Activated CD4-positive, alpha-beta T cell treated with anti-CD3 and anti-CD28 coated beads, Interleukin-2, amount 50 U/mL, for 4 hours (primary cell): ENCODE results near the gene KIFC3.
"Not testable (repeated sequence)": the region's sequence is repeated elsewhere in the genome, so short reads cannot be mapped to it uniquely, and the experiment has no call there.

ENCODE experiments used
- DNase-seq, 2 experiments: peaks; one replicate each; pipeline ENCODE4 v3.0.0-alpha.2; 2020

The KIFC3 gene

GRCh38 chr16:57801809-57802340 lies 416 bp downstream of the KIFC3 start:
- DNase-seq, result no peak

- no peak for DNase-seq
Observed at GRCh38 chr16:57801098-57801808, 1.0 kb downstream of the KIFC3 start.

- no peak for DNase-seq
Observed at GRCh38 chr16:57800200-57801097, 1.8 kb downstream of the KIFC3 start.

- no peak for DNase-seq
Observed at GRCh38 chr16:57799600-57800199, 2.6 kb downstream of the KIFC3 start.

- no peak for DNase-seq
Observed at GRCh38 chr16:57798953-57799599, 3.2 kb downstream of the KIFC3 start.

GRCh38 chr16:57798267-57798810 lies 4.0 kb downstream of the KIFC3 start:
- no peak for DNase-seq

GRCh38 chr16:57797526-57798266 lies 4.6 kb downstream of the KIFC3 start:
- no peak for DNase-seq

GRCh38 chr16:57797216-57797525 lies 5.1 kb downstream of the KIFC3 start:
- DNase-seq, result no peak

GRCh38 chr16:57796014-57796413 lies 6.3 kb downstream of the KIFC3 start:
- DNase-seq, result not testable (repeated sequence)

GRCh38 chr16:57795431-57795878 lies 6.8 kb downstream of the KIFC3 start:
- DNase-seq, result peak in 1 of 2 experiments; percentile 28

GRCh38 chr16:57794849-57795430 lies 7.4 kb downstream of the KIFC3 start:
- no peak for DNase-seq

GRCh38 chr16:57791893-57792461 lies 10.3 kb downstream of the KIFC3 start:
- no peak for DNase-seq

- DNase-seq, result no peak
Observed at GRCh38 chr16:57791195-57791892, 10.9 kb downstream of the KIFC3 start.

GRCh38 chr16:57788951-57789350 lies 13.3 kb downstream of the KIFC3 start:
- DNase-seq, result no peak

GRCh38 chr16:57788252-57788841 lies 13.9 kb downstream of the KIFC3 start:
- DNase-seq, result no peak

GRCh38 chr16:57787519-57787905 lies 14.8 kb downstream of the KIFC3 start:
- no peak for DNase-seq

GRCh38 chr16:57786632-57787518 lies 15.4 kb downstream of the KIFC3 start:
- DNase-seq, result no peak

GRCh38 chr16:57785924-57786323 lies 16.4 kb downstream of the KIFC3 start:
- DNase-seq, result no peak

- DNase-seq, result no peak
Observed at GRCh38 chr16:57785385-57785784, 16.9 kb downstream of the KIFC3 start.
